ENCODE measurements around the gene ISG20L2.

Gene ISG20L2

DNA sequence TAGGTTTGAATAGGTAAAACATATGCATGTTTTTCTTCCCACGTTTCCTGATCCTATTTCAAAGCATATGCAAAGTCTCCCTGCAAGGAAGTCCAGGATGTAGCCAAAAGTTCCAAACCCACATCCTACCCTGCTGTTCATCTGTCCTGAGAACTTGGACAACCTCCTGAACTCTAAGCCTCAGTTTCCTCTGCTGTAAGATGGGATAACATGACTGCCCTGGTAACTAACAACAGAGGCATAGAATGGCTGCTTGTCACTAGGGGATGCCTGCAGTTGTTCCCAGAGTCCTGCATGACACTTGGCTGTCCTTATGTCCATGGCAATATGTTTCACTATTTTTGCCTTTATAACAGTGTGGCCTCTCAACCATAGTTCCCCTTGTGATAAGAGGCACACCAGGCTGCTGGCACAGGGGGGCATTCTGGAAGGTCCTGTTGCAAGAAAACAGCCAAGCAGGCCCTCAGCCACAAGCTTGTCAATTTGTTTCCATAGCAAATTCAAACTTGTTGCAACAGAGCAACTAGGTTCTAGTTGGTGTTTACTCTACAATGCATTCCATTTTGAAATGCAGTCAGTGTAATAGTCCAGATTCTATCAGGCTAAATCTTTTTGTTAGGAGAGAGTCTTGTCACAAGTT, 24.4 kb upstream of the ISG20L2 start:
- DNase-seq = no peak

DNA sequence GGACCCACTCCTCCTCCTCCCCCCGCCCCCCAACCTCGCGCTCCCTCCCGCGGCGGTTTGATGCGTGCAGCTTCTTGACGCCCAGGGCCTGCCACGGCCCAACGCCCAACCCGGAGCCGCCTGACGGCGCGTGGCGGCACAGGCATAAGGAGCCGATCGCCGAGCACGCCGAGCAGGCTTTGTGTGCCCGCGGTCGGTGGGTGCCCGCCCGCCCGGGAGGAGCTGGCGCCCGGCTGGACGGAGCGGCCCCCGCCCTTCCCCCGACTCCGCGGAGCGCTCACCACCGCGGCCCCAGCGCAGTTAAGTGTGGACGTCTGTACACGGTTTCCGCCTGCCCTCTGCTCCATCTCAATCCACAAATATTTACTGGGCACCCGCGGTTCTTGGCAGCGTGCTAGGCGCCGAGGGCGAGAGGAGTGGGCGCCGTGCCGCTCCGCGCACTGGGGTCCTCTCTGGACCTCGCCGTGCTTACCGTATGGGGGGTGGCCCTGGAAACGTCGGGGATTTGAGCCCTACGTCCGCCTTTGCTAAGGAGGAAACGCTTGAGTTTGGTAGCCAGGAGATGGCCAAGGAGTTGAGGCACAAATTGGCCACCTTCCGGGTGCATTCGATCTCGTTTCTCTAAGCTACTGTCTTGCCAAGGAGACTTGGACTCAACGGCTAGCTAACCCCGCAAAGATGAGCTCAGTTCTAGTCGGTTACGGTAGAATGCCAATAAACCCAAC, 23.4 kb upstream of the ISG20L2 start:
- DNase-seq = peak; percentile 99

DNA sequence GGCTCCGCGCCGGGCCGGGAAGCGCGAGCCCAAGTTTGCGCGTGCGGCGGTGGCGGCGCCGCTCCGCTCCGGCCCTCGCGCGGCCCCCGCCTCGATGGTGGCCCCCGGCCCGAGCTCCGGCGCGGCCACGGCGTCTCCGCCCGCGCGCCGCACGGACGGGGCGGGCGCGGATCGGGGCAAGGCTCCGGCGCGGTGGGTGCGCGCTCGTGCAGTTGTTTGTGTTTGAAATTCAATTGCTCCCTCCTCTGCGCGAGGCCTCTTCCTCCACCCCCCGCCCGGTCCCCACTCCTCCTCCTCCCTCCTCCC, 22.8 kb upstream of the ISG20L2 start, which contains the start of gene HDGF:
TSS of gene HDGF (minus strand) at position 225 of the 306 bp plus-strand sequence. CDS start 246 bp downstream, outside the sequence.
- DNase-seq = no peak

DNA sequence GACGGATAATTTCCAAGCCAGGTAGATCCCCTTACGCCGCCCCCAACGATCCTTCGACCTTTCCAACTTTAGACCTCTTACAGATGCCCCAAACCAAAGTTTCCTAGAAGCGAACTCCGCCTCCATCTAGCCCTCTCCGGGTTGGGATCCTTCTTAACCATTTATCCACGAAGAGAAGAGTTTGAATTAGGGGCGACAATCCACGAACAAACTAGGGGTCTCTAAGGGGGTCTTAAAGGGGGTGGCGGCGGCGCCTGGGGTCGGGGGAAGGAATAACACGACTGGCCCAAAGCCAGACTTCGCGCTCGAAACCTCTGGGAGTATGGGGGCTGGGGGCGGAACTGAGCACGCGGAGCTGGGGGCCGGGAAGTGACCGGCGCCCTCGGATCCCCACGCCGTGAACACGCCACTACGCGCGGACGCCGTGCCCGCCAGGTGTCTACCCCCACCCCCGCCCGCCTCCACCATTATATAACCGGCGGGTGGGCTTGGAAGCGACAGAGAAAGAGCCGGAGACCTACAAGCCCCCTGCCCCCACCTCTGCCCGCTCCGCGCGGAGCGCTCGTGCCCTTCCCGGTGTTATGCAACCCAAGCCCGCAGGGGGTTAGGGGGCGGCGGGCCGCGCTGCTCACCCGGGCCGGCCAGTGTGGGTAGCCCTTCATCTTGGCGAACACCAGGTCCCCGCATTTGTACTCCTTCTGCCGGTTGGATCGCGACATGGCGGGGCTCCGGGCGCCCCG, 22.3 kb upstream of the ISG20L2 start:
- DNase-seq = peak; percentile 47

DNA sequence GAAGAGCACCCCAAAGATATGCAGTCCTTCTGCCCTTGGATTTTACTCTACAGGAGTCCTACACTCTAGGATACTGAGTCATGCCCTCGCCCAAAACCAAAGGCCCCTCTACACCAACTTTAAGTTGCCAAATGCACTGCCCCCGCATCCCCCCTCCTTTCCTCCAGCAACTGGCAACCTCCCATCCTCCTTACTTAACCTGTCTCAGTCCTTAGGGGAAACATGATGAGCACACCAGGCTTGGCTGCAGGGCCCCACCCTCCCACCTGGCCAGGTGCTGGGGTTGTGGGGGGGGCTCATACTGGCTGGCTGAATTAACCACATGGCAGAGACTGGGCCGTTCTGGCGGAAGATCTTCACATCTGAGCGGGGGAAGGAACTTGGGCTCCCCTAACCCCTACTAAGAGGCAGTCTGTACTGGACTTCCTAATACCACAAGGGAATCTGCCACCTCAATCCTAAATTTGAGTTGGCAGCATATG, 21.7 kb upstream of the ISG20L2 start:
- DNase-seq = peak; percentile 49

DNA sequence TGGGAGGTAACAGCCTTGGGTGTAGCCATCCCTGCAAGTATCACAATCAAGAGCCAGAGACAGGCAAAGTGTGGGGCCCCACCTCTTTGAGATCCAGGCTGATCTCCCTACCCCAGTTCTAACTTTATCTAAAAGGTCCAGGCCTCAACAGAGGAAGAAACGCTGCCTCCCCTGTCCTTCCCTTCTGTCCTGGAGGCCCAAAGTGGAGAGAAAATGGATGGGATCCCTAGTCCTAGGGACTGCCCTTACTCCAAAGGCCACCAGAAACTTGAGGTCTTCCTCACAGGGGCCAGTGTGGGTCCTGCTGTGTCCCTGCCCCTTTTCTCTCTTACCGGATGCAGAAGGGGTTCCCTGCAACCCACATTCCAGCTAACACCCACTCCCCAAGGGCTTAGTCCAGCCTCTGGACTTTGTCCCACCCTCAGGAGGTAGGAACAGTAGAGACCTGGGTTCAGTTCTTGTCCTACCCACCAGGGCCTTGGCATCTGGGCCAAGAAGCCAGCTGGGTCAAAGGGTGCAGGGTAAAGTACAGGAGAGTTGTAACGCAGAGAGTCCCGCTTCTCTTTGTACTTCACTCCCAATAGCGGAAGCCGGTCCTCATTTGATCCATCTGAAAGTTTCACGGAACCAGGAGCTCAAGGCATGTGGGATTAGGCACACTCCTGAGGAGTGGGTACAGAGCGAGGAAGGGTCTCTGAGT, 21.0 kb upstream of the ISG20L2 start:
- DNase-seq = no peak

DNA sequence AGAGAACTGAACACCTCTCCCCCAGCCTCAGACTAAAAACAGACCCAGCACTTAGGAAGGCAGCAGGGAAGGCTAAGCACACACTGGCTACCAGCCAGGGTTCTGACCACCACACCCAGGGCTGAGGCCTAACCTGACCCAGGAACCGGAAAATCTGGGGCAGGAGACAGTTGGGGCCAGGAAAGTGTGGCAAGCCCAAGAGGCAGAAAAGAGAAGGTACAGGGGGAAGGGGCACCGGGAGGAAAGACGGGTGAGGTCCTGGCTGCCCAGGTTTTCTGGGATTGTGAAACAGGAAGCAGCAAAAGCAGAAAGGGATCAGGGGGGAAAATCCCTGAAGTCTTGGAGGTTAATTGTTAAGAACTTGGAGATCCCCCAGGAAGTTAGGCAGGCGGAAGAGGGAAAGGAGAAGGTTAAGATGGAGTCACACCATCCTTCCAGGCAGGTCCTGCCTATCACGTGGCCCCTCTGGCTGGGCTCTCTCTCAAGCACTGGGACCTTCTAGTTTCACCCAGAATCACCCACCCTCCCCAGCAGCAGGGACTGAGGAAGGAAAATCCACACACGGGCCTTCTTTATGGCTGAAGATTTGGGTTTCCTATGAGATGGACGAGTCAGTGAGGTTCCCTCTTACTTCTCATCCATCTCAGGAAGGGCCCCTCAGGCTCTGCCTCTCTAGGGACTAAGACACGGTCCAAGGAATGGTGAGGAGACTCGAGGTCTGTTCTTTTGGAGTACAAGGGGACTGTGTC, 20.3 kb upstream of the ISG20L2 start:
- DNase-seq = peak; percentile 51

DNA sequence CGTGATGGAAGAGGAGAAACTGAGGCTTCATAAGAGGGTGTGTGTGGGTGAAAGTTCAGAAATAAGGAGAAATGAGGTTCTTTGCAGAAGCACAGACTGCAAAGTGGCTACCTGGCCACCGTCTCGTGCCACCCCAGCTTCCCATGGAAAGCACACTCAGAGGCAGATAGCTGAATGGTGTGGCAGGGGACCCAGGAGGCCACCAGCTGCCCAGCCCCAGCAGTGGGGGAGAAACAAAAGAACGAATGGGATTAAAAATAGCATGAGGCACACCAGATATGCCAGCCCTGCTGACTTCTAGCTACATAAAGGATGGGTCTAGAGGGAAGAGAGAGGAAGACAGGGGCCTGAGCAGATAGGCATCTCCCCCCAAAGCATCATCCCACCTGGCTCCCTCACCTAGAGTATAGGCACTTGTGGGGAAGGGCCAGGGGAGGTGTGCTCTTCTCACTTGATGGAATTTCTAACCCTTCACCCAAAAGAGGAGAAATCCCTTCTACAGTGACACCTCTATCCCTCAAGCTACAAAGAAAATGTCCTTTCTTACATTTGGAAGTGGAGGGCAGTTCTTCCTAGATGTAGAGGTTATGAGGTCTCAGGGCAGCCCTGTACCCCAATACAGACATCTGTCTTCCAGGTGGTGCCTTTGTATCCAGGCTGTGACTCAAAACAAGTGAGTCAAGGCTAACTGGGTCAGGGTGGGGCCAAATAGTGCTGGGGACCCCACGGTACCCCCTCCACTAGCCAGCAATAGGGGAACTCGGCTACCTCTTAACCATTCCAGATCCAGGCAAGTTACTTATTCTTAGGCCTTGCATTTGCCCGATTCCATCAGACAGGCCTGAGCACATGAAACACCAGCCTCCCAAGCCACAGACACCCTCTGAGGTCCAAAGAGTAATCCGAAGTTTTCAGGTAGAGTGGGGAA, 19.4 kb upstream of the ISG20L2 start:
- no peak for DNase-seq

DNA sequence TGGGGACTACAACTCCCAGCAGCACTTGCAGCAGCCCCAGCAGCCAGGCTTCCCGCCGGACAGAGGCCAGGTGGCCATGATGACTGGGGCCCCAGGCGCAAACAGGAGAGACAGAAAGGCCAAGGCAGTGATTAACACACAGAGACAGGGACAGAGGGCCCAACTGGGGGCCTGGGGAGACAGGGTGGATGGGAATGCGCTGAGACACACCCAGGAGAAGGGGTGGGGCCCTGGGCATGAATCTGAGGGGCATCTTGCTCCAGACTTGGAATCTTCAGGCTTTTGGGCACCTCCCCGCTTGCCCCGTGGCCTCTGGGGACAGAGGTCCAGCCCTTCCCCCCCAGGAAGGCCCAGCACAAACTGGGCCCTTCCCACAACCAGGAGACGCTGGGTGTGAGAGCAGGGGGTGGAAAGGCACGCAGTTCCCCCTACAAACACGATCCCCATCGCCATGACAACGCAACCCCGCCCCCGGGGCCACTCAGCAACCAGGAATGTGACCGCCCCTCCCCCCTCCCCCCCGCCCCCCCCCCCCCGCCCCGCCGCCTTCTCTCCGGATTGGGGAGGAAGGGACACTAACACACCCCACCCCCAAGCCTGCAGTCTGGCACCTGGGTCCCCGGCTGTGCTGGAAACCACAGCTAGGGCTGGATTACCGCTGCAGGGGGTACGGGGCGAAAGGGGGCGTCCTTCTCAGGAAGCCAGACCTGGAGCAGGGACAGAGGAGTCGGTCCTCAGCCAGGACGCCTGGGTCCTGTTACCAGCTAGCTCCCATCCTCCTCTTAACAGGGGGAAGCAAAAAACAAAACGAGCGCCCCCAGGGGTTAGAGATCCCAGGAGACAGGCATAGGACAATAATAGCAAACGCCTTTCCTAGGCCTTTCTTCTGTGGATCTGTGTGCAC, 18.4 kb upstream of the ISG20L2 start:
- DNase-seq = peak; percentile 67

DNA sequence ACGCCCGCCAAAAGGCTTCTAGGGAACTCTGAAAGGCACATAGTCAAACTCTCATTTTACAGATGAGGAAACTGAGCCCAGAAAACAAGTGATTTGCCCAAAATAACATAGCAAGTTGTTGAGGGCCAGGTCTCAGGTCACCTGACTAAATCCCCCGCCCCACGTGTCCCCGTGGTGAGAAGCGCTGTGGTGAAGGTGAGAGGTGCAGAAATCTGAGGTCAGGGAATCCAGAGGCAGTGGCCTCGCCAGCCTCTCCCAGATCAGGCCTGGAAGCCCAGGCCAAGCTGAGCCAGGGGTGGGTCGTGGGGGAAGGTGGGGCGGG, 17.8 kb upstream of the ISG20L2 start:
- no peak for DNase-seq

DNA sequence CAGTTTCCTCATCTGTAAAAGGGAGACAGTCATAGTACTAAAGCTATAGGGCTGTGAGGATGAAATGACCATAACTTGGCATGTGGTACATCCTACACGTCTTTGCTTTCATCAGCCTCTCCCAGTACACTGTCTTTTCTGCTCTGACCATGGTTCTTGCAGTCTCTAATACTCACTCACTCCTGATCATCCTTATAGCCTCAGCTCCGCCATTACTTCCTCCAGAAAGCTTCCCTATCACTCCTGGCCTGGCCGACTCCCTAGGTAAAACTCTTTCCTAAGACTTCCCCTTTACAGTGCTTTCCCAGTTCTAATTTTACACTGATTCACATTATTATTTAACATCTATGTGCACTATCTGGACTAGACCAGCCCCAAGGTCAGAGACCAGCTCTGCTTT, 17.3 kb upstream of the ISG20L2 start:
- DNase-seq = no peak

DNA sequence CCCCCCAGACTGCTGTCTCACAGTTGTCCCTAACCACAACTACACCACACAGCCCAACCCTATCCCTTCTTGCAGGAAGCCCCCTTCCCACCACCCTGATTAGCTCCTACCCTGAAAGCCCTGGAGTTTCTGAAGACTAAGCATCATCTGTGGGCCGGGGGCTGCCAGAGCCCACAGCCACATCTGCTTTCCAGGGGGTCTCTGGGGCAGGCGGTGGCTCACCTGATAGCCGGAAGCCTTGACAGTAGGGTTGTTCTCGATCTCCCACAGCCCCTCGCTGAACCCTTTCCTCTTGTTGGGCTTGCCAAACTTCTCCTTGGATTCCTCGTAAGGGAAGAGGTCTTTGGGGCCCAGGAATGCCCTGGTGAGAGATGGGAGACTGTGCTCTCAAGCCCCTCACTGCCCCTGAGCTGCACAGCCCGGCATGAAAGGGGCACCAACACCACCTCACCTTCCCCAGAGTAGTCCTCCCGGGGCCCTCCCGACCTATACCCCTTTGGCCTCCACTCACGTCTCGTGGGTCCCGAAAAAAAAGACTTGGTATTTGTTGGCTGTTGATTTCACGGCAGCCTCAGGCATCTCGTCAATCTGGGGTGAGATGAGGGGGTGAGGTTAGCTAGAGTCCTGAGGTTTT, 16.3 kb upstream of the ISG20L2 start:
- no peak for DNase-seq

DNA sequence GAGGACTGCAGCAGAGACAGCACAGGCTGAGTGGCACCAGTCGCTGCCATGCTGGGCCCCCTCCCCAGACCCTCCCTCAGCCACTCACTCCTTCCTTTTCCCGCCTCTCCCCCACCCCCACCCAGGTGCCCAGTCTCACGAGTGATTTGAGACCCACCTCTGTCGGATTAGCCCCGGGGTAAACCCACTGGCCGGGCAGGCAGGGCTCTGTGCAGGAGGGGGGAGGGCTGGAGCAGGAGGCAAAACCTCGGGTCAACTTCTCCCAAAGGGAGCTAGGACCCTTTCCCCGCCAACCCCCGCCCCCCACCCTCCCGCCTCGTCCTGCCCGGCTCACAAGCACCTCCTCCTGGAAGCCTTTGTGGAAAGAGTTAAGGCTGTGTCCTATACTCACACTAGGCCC, 15.8 kb upstream of the ISG20L2 start:
- no peak for DNase-seq

DNA sequence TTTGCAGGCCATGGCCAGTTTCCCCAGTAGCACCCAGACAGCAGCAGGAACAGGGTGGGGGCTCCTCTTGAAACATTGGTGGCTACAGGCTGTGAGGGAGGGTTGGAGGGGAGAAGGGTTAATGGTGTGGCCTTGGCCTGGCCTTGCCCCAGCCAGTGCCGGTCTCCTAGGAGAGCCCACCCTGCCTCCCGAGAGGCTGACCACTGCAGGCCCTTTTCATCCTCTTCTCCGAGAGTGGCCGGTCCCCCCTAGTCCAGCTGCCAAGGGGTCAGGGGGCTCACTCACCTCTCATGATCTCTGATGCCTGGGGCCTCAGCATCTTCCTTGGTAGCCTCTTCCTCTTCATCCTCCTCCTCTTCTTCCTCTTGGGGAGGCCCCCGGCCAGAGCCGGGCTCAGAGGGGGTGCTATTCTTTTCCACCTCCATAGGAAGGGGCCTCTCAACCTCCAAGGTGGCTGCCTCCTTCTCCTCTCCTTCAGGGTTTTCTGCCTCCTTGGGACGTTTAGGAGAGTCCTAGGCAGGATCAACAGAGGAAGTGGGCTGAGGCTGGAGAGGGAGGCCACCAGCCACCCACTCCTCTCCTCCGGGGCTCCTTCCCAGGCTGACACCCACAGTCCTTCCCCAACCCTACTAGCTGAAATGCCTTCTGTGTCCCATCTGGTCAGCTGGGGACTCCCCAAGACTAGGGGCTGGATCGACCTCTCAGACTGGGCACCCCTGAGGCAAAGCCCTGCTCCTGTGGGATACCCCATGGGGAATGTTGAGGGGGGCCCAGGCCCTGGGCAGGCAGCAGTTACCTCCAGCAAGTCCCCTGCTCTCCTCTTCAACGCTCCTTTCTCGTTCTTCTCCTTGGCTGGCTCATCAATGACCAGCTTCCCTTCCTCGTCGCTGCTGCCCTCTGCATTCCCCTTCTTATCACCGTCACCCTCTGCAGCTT, 15.1 kb upstream of the ISG20L2 start:
- DNase-seq = no peak

DNA sequence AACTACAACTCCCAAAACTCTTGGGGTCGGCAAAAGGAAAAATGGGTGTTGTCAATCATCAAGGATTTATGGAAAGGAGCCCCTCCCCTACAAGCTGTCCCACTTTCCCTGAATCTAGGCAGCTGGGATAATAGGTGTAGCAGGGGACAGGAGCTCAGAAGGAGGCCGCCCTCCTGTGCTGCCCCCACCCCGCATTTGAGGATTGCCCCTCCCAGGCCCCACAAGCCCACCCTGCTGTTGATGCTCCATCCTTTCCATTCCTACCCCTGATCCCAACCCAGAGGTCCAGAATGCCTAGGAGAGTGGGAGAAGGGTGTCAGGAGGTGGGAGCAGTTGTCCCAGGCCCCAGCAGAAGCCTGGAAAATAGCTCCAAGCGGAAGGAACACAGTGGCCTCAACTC, 14.2 kb upstream of the ISG20L2 start:
- no peak for DNase-seq

DNA sequence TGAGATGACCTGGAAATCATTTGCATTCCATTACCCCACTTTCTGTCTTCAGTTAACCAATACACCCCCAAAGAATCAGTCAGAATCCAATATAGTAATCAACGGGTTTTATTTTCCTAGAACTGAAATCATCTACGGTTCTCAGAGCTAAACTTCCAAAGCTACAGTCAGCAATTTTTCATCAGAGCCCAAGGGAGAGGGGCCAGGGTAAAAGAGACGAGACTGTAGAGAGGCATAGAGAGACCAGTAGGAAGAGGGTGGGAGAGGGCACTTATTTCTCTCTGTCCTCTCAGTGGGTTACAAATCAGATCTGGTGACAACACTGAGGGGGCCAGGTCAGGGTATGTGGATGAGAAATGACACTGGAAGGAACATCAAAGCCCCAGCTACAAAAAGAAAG, 13.5 kb upstream of the ISG20L2 start:
- no peak for DNase-seq

DNA sequence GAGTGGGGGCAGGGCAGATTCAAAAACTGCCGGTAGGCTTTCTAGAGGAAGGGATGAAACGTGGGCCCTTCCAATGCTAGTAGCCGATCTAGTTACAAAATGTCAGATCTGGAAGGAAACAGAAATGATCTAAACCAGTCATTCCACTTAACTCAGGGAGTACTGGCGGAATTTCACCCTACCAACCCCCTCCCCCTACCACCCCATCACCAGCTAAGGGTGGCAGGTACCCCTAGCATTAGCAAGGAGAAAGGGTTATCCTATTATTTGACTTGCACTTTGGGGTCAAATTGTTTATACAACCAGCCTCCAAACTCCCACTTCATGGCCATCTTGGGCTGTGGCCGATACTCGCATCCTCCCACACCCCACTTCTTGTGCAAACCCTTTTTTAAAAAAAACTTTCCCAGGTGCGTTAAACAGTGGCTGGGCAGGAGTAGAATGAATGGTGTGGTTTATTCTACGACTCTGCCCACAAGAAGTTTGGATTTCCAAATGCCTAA, 13.0 kb upstream of the ISG20L2 start:
- DNase-seq = no peak

DNA sequence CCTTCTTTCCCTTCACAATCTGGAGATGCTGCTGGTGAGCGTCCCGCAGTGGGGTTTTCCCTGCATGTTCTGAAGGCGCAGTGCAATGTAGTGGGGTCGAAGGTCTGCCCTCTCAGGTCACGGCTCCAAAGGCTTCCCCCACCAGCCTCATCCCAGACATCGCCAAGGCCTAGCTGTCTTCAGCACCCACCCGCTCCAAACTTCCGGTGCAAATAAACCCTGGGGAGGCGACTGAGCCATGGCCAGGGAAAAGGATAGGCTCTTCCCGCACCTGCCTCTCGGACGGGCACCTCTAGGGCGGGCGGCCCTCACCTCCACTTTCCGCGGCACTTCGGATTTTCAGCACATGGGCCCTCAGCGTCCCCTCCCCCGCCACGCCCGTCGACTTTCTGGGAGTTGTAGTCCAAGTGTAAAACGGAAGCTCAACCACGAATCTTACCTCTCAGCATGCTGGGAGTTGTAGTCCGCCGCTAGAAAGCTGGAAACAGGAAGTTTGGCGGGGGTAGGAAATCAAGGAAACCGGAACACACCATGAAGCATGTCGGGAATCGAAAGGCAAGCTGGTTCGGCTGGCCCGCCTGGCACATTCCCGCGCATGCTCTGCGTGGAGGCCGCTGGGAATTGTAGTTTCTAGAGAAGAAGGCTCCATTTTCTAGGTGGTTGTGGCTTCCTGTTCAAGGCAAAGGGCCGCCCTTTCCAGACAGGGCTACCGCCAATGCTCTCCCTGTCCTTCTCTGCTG, 12.3 kb upstream of the ISG20L2 start, which contains the start of gene MRPL24:
TSS of gene MRPL24 (minus strand) at position 348 of the 740 bp plus-strand sequence. CDS start 2,384 bp downstream, outside the sequence.
- DNase-seq = peak; percentile 100

Data from activated CD4-positive, alpha-beta T cell treated with anti-CD3 and anti-CD28 coated beads, Interleukin-10, Interleukin-2, amounts not matched to agents 100 ng/mL and 50 ng/mL, durations not matched to agents 16 hours and 8 hours (primary cell).